T-helper 1 cell treated with Interleukin-12 subunit alpha and Interleukin-12 subunit beta and Interleukin-4 antibody, amounts not matched to agents 30 μg/mL and 1 μg/mL, for 36 hours (primary cell): ENCODE data around the gene SLIT1.

Experiments
- H3K27ac Mint-ChIP-seq: one replicate; pipeline ENCODE4 v1.8.0; 2021; ENCODE audit warnings: mild to moderate bottlenecking, mixed read lengths
- H3K27me3 Mint-ChIP-seq: one replicate; pipeline ENCODE4 v1.8.0; 2021; ENCODE audit warnings: low read depth, mixed read lengths
- H3K36me3 Mint-ChIP-seq: one replicate; pipeline ENCODE4 v1.8.0; 2021; ENCODE audit warnings: low read depth, mixed read lengths
- H3K4me1 Mint-ChIP-seq: one replicate; pipeline ENCODE4 v1.8.0; 2021; ENCODE audit warnings: low read depth, mixed read lengths
- H3K4me3 Mint-ChIP-seq: one replicate; pipeline ENCODE4 v1.8.0; 2021; ENCODE audit warnings: mild to moderate bottlenecking, moderate library complexity, mixed read lengths
- H3K9me3 Mint-ChIP-seq: one replicate; pipeline ENCODE4 v1.8.0; 2021; ENCODE audit warnings: mixed read lengths

SLIT1 gene

GRCh38 chr10:97048649-97049427, 136.9 kb downstream of the SLIT1 start:
- no peaks in the 10 kb centered on the region for H3K36me3 Mint-ChIP-seq
- H3K27ac Mint-ChIP-seq: no peak overlapping the region

GRCh38 chr10:97047788-97048187, 138.0 kb downstream of the SLIT1 start:
- Mint-ChIP-seq H3K36me3 (no peaks in the 10 kb centered on the region), H3K4me1 (no peaks in the 10 kb centered on the region), H3K27me3 (peaks cover 13% of the 10 kb centered on the region), H3K27ac (no peak overlapping the region), H3K4me3 (no peak overlapping the region), H3K9me3 (no peaks in the 10 kb centered on the region)

More at GRCh38 chr10:97048649-97049427, 136.9 kb downstream of the SLIT1 start:
- H3K4me1 Mint-ChIP-seq: no peaks in the 10 kb centered on the region
- peaks cover 19% of the 10 kb centered on the region for H3K27me3 Mint-ChIP-seq
- H3K9me3 Mint-ChIP-seq: no peaks in the 10 kb centered on the region
- no peak overlapping the region for H3K4me3 Mint-ChIP-seq

GRCh38 chr10:97047083-97047736, 138.5 kb downstream of the SLIT1 start:
- Mint-ChIP-seq H3K4me1 (no peaks in the 10 kb centered on the region), H3K9me3 (no peaks in the 10 kb centered on the region), H3K36me3 (no peaks in the 10 kb centered on the region), H3K4me3 (no peak overlapping the region), H3K27me3 (peaks cover 8% of the 10 kb centered on the region), H3K27ac (no peak overlapping the region)

GRCh38 chr10:97046456-97047082, 139.2 kb downstream of the SLIT1 start:
- peaks cover 7% of the 10 kb centered on the region for H3K27me3 Mint-ChIP-seq
- no peak overlapping the region for H3K27ac Mint-ChIP-seq
- H3K4me3 Mint-ChIP-seq: no peak overlapping the region
- no peaks in the 10 kb centered on the region for H3K4me1 Mint-ChIP-seq
- no peaks in the 10 kb centered on the region for H3K9me3 Mint-ChIP-seq
- H3K36me3 Mint-ChIP-seq: no peaks in the 10 kb centered on the region

GRCh38 chr10:97043563-97043855, 142.2 kb downstream of the SLIT1 start:
- H3K9me3 Mint-ChIP-seq: no peaks in the 10 kb centered on the region
- no peaks in the 10 kb centered on the region for H3K4me1 Mint-ChIP-seq
- no peaks in the 10 kb centered on the region for H3K36me3 Mint-ChIP-seq
- H3K27ac Mint-ChIP-seq: no peak overlapping the region
- H3K4me3 Mint-ChIP-seq: no peak overlapping the region
- H3K27me3 Mint-ChIP-seq: no peaks in the 10 kb centered on the region

- Mint-ChIP-seq H3K27ac (no peak overlapping the region), H3K27me3 (no peaks in the 10 kb centered on the region), H3K36me3 (no peaks in the 10 kb centered on the region), H3K4me3 (no peak overlapping the region), H3K9me3 (no peaks in the 10 kb centered on the region), H3K4me1 (peaks cover 4% of the 10 kb centered on the region)
These were observed 142.8 kb downstream of the SLIT1 start for GRCh38 chr10:97042716-97043562.

- Mint-ChIP-seq H3K36me3 (no peaks in the 10 kb centered on the region), H3K4me1 (peaks cover 8% of the 10 kb centered on the region), H3K27ac (no peak overlapping the region), H3K27me3 (no peaks in the 10 kb centered on the region), H3K4me3 (no peak overlapping the region), H3K9me3 (no peaks in the 10 kb centered on the region)
These were observed 143.7 kb downstream of the SLIT1 start for GRCh38 chr10:97042081-97042480.

GRCh38 chr10:97040706-97041105, 145.1 kb downstream of the SLIT1 start:
- no peak overlapping the region for H3K27ac Mint-ChIP-seq
- H3K9me3 Mint-ChIP-seq: no peaks in the 10 kb centered on the region
- H3K27me3 Mint-ChIP-seq: peaks cover 5% of the 10 kb centered on the region
- peaks cover 8% of the 10 kb centered on the region for H3K4me1 Mint-ChIP-seq
- no peaks in the 10 kb centered on the region for H3K36me3 Mint-ChIP-seq
- H3K4me3 Mint-ChIP-seq: no peak overlapping the region

- no peaks in the 10 kb centered on the region for H3K36me3 Mint-ChIP-seq
- H3K9me3 Mint-ChIP-seq: no peaks in the 10 kb centered on the region
- peaks cover 5% of the 10 kb centered on the region for H3K27me3 Mint-ChIP-seq
- H3K4me3 Mint-ChIP-seq: no peak overlapping the region
- peaks cover 8% of the 10 kb centered on the region for H3K4me1 Mint-ChIP-seq
- no peak overlapping the region for H3K27ac Mint-ChIP-seq
These were observed 145.5 kb downstream of the SLIT1 start for GRCh38 chr10:97040248-97040584.

GRCh38 chr10:97039538-97040247, 146.1 kb downstream of the SLIT1 start:
- Mint-ChIP-seq H3K27ac (no peak overlapping the region), H3K4me1 (peaks cover 8% of the 10 kb centered on the region), H3K36me3 (no peaks in the 10 kb centered on the region), H3K27me3 (peaks cover 5% of the 10 kb centered on the region), H3K9me3 (no peaks in the 10 kb centered on the region), H3K4me3 (no peak overlapping the region)

GRCh38 chr10:97038688-97039087, 147.1 kb downstream of the SLIT1 start:
- no peaks in the 10 kb centered on the region for H3K36me3 Mint-ChIP-seq
- H3K27me3 Mint-ChIP-seq: peaks cover 5% of the 10 kb centered on the region
- no peak overlapping the region for H3K27ac Mint-ChIP-seq
- peaks cover 8% of the 10 kb centered on the region for H3K4me1 Mint-ChIP-seq
- H3K9me3 Mint-ChIP-seq: no peaks in the 10 kb centered on the region
- no peak overlapping the region for H3K4me3 Mint-ChIP-seq

- Mint-ChIP-seq H3K9me3 (no peaks in the 10 kb centered on the region), H3K27me3 (peaks cover 5% of the 10 kb centered on the region), H3K36me3 (no peaks in the 10 kb centered on the region), H3K4me3 (peak overlapping the region; percentile 33), H3K4me1 (peaks cover 8% of the 10 kb centered on the region), H3K27ac (no peak overlapping the region)
These were observed 148.1 kb downstream of the SLIT1 start for GRCh38 chr10:97037365-97038361.
